ENCODE measurements around the gene RELN. TPM values are rescaled to one million over a fixed set of nuclear protein-coding genes. Genes with fewer than 3 reads are reported as not detected.

RELN gene
- total RNA-seq, 1 experiment from 2014 or later: 0.02 TPM

DNA sequence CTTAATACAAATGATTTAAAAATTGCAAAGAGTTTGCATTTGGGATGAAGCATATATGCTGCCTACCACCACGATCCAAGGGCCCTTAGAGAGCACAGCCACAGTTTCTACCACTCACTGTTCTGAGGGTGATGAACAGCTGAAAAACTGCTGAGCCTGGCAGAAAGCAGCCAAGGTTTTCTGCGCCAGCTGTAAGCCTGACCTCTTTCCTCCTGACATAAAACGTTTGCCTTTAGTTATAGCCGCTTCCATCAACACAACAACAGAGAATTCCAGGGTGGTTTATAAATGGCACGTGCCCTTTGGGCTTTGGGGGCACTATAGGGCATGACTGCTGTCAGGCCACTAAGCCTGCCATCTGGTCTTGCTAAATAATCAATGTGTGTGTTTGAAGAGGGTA lies 222.8 kb downstream of the RELN start:
- no peaks in the 10 kb centered on the region for H3K4me1 ChIP-seq (ENCODE audit: insufficient read depth, low read length)
- no peak overlapping the region for H4K5ac ChIP-seq (ENCODE audit: insufficient read length, low read depth, low read length)
- Mint-ChIP-seq H3K27me3 (ENCODE audit: low read depth) (peaks cover 2% of the 10 kb centered on the region; the same call in 1 of the 2 replicates), H3K9me3 (no peaks in the 10 kb centered on the region; a peak in 1 of 5 replicates), H3K4me3 (no peak overlapping the region), H3K4me1 (peaks cover 28 to 37% of the 10 kb centered on the region in 2 experiments), H3K27ac (no peak overlapping the region), H3K36me3 (ENCODE audit: insufficient read depth in 1 of 3, low read depth in 3 of 3) (no peaks in the 10 kb centered on the region)
- H3K18ac ChIP-seq (ENCODE audit: insufficient read length, low read depth, low read length): no peak overlapping the region
- H3K27ac ChIP-seq (ENCODE audit: insufficient read length, low read depth, low read length): no peak overlapping the region
- no peaks in the 10 kb centered on the region for H3K79me2 ChIP-seq (ENCODE audit: insufficient read depth, low read length)
- no peaks in the 10 kb centered on the region for H4K20me1 ChIP-seq (ENCODE audit: control insufficient read depth, insufficient read depth, insufficient read length)
- DNase-seq: no peak
- no peaks in the 10 kb centered on the region for H3K27me3 ChIP-seq (ENCODE audit: insufficient read depth, low read length)
- H3K4ac ChIP-seq (ENCODE audit: low read depth, low read length): no peak overlapping the region
- no peak overlapping the region for H4K8ac ChIP-seq (replicated peaks; ENCODE audit: insufficient read length, low read depth, low read length)
- H2AFZ ChIP-seq (ENCODE audit: low read length): no peak overlapping the region
- no peak overlapping the region for H3T11ph ChIP-seq (ENCODE audit: low read length)
- no peaks in the 10 kb centered on the region for H3K9me3 ChIP-seq (ENCODE audit: control insufficient read depth, low read depth, low read length)
- no peaks in the 10 kb centered on the region for H3K23me2 ChIP-seq (ENCODE audit: insufficient read length, low read depth, low read length, poor library complexity, severe bottlenecking)
- no peaks in the 10 kb centered on the region for H3K79me1 ChIP-seq (ENCODE audit: insufficient read depth, low read depth, low read length, poor library complexity, severe bottlenecking)
- H3K4me2 ChIP-seq (ENCODE audit: insufficient read depth, insufficient read length, low read length): no peak overlapping the region
- no peak overlapping the region for H3K56ac ChIP-seq (ENCODE audit: insufficient read length, low read depth, low read length)
- no peak overlapping the region for H2BK12ac ChIP-seq (ENCODE audit: insufficient read length, low read depth, low read length)
- TF ChIP-seq, protein P1, sequence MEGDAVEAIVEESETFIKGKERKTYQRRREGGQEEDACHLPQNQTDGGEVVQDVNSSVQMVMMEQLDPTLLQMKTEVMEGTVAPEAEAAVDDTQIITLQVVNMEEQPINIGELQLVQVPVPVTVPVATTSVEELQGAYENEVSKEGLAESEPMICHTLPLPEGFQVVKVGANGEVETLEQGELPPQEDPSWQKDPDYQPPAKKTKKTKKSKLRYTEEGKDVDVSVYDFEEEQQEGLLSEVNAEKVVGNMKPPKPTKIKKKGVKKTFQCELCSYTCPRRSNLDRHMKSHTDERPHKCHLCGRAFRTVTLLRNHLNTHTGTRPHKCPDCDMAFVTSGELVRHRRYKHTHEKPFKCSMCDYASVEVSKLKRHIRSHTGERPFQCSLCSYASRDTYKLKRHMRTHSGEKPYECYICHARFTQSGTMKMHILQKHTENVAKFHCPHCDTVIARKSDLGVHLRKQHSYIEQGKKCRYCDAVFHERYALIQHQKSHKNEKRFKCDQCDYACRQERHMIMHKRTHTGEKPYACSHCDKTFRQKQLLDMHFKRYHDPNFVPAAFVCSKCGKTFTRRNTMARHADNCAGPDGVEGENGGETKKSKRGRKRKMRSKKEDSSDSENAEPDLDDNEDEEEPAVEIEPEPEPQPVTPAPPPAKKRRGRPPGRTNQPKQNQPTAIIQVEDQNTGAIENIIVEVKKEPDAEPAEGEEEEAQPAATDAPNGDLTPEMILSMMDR (conservative IDR thresholded peaks at IDR 0.05): no peak
- no peak overlapping the region for H4K91ac ChIP-seq (ENCODE audit: insufficient read length, low read depth, low read length)
- no peak overlapping the region for H2BK5ac ChIP-seq (ENCODE audit: insufficient read length, low read length)
- H2BK120ac ChIP-seq (ENCODE audit: low read depth, low read length, poor library complexity, severe bottlenecking): no peak overlapping the region
- no peak overlapping the region for H3K23ac ChIP-seq (ENCODE audit: insufficient read length, low read depth, low read length)
- no peak overlapping the region for H2BK20ac ChIP-seq (ENCODE audit: low read depth, low read length, poor library complexity, severe bottlenecking)
- no peak overlapping the region for H2AK5ac ChIP-seq (ENCODE audit: insufficient read length, low read length)
- WGBS (ENCODE audit: extremely low coverage, insufficient read length, low lambda C conversion rate): no CpG with 5 or more reads among the region's 5 CpGs
- H3K9ac ChIP-seq (ENCODE audit: extremely low read depth, insufficient read length, low read length): no peak overlapping the region
- H2BK15ac ChIP-seq (ENCODE audit: low read depth, low read length): no peak overlapping the region
- H3K14ac ChIP-seq (ENCODE audit: insufficient read depth, low read length): no peak overlapping the region

Measured in H9 (cell line).